Embryonic facial prominence (tissue), 1 donor: ENCODE measurements around the gene DIPK1B.

Source experiments
- DNase-seq: peaks from one replicate; pipeline ENCODE4 v3.0.0-alpha.2; 2016; ENCODE audit errors: extremely low spot score

The DIPK1B gene

DNA sequence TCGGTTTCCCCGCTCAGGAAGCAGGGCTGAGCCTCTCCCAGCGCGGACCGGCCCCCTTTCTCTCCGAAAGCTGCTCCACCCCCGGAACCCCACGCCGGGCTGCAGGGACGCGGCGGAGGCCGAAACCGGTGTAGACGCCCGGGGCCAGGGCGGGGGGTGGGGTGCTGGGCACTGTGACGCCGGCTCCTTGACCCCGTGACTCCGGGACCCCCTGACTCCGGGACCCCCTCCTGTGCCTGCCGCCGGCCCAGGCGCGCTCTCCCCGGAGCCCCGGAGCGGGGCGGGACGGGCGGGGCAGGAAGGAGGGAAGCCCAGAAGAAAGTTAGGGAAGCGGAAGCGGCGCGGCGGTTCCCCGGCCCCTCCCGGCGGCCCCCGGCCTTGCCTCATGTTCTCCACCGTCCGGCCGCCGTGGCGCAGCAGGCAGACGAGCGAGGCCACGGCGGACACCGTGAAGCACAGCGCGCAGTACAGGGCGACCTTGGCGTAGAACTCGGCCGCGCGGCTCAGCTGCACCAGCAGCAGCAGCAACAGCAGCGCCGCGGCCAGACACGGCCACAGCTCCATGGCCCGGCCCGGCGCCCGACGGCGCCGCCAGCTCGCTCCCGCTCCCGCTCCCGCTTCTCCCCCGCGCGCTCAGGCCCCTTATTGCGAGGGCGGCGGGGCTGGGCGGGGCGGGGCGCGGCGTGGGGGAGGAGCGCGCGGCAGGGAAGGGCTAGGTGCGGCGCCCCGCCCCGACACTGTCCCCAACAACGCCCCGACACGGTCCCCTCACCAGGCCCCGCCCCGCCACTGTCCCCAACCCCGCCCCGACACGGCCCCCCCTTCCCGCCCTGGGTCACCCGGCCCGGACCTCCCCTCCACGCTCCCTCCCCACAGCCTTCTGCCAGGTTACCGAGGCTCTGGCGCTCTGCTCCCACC, 25.3 kb upstream of the DIPK1B start, which contains the start of gene AGPAT2:
AGPAT2 (minus strand) TSS at position 664 of the 918 bp plus-strand sequence; CDS start at position 564, 100 bp downstream.
- DNase-seq: no peak

DNA sequence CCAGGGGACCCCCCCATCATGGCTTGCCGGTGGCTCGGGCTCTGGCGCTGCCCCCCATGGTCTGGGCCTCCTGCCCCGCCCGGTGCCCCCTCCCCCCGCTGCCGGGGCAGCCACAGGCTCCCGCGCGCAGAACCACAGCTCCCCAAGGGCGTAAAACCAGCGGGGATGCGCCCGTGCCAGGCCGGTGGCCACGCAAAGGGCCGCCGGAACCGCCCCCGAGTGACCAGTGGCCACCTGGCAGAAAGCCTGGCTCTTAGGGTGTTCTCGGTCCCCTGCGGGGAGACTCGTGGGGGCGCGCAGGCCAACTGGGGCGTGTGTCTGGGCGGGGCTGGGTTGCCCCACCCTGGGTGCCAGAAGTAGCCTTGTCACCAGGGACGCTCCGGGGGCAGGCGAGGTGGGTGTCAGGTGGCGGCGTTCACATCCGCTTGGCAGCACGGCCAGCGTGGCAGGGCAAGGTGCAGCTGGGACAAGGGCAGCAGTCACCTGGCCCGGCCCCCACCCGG, 24.6 kb upstream of the DIPK1B start:
- DNase-seq: no peak

DNA sequence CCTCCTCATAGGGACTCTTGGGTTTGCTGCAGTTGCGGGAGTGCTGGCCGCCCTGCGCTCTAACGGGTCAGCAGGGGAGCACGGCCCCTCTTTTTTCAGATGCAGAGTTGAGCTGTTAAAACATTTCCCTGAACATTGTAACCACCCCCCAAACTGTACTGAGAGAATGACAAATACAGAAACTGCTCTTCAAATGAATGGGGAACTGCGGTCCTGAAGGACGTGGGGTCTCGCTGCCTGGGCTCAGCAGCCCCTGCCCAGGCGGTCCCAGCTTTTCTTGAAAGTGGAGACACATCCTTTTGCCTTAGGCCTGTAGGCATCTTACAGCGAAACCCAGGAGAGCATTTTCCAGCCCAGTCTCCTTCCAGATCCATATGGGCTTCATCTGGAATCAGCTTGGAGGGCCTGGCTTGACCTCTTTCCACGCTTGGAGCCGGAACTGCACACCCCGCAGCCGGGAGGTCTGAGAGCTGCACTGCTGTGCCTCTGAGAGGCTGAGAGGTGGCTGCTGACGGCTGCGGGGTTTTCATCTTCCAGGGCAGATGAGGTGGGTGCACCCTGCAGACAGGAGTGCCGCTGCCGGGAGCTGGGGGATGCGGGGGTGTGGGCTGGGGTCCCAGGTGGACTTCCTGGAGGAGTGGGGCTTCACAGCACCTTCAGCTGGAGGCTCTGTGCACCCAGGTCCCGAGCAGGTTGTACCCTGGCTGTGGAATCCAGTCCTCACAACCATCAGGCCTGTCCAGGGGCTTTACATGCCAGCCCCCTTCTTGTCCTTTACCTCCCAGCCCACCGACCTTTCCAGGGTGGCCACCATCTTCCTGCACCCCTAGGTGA, 23.9 kb upstream of the DIPK1B start:
- no peak for DNase-seq

DNA sequence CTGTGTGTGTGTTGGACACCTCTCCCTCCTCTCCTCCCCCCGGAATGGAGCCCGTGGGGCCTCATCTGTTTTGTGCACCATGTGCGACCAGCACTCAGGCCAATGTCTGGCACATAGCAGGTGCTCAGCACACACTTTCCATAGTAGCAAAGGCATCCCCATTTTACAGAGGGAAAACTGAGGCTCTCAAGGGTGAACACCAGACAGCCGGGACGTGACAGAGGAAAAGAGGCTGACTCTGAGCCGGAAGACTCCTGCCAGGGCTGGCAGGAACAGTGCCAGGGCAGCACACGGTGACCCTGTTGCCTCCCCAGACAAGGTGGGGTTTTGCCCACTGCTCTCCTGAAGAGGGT, 23.3 kb upstream of the DIPK1B start:
- no peak for DNase-seq

DNA sequence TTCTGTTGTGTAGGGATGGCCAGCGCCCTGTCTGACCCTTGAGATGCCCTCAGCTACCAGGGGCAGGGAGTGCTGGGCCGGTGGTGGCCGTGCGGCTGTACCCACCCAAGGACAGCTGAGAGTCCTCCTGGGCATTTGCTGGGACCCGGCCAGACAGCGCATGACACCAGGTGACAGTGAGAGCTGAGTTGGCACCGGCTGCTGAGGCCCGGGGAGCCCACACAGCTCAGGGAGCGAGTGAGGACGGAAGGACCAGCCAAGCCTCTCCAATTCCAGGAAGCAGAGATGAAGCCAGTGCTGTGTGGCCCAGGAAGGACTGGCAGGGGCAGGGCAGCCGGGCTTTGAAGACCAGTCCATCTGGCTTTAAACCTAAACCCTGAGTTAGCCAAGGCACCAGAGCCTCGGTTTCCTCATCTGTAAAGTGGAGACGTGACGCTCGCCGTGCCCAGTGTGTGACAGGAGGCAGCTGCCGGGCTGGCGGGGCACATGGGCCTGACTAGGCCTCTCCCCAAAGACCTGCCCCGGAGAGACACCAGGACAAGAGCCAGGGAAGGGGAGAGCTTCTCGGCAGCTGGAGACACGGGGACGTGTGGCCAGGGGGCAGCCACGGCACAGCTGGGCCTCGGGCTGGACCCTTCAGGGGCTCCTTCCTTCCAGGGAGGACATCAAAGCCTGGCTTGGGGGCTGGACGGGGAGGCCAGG, 22.1 kb upstream of the DIPK1B start:
- no peak for DNase-seq

DNA sequence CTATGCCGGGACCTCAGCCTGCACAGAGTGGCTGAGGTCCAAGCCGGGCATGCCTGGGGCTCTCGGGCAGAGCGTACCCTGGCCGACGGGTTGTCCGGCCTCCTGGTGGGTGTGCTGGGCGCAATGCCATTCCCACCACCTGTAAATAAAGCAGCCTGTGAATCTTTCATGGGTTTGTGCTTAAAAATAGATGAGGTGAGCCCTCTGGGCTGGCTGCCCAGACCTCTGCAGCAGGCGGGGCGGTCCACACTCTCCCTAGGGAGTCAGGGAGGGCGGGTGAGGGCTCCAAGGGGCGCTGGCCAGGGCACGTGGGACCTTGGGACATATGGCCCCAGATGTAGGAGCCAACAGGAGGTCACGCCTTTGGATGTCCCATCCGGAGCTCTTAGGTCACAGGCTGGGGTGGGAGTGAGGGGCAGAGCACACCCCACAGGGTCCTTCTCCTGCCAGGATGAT, 21.5 kb upstream of the DIPK1B start:
- no peak for DNase-seq

DNA sequence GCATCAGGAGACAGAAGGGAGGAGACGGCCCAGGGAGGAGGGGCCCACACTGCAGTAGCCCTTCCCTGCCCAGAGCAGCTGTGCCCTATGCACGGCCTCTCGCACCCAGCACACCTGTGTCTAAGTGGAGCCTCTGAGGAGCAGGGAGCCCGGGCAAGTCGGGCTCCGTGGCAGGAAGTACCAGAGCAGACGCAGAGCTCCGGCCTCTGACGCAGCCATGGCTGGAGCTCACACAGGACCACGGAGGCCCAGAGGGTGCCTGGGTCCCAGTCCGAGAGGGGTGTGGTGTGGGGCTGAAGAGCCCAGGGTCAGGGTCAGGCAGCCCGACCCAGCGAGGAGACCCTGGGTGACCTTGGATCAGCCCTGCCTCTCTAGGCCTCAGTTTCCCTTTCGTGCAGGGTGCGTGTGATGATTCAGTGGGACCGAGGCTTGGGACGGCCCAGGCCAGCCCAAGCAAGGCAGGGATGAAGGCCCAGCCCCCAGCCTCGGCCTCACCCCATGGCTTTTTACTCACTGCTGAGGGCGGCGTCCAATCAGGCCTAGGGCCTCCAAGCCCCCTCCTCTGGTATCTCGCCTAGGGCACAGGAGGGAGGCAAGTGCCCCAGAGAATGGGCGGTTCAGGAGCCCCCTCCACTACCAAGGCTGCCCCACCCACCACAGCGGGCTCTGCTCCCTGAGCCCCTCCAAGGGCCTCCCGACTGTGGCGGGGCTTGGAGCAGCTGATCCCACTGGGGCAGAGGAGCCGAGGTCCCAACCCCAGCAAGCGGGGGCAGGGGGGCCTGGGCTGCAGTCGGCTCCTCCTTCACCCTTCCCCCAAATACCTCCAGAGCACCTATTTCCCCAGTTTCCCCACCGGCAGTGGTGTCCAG, 20.8 kb upstream of the DIPK1B start:
- DNase-seq: no peak

DNA sequence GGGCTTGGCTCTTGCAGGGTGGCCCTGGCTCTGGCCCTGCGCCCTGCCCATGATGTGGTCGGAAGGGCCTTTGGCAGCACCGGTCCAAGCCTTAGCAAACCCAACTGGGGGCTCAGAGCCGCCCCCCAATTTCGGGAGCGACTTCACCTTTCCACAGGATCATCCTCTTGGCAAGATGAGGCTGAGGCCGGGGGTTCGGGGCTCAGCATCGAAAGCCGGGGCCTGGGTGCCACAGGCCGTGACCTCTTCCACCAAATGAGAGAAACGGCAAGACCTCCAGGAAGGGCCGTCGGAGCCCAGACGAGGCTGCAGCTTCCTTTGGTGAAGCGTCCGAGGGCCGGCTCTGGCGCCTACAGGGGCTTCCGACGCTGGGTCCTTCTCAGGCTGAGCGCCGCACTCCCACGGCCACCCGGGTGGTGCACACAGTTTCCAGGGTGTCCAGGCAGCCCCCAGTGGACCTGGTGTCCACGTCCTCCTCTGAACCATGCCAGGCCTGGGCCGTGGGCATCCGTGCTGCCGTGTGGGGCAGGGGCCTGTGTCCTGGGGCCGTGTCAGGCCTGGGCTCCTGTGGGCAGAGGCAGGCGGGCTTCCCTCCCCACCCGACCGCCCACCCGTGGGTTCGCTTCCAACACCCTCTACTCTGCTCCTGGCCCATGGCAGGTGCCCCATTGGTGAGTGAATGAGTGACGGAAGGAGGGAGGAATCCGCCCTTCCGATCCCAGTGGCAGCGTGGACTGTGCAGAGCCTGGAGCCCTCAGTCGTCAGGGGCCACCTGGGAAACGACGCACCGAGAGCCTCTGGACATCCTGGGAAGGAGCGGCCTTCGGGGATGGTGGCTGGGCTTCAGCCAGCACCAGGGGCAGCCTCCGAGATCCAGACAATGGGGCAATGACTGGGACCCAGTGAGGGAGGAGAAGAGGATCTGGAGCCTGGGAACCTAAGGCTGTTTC, 19.9 kb upstream of the DIPK1B start:
- DNase-seq: no peak

DNA sequence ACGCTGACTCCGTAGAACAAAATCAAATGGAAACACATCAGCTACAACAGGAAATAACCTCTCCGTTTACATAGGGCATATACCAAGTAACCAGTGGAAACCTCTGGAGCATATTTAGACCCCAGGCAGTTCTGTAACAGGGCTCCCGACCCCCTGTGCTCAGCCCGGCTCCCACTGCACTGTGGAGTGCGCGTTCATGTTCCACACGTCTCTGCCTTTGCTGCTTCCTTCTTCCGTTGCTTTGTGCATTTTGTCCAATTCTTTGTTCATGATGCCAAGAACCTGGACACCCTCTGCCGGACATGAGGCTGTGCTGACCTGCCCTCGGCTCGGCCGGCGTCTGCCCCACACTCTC, 19.3 kb upstream of the DIPK1B start:
- no peak for DNase-seq

DNA sequence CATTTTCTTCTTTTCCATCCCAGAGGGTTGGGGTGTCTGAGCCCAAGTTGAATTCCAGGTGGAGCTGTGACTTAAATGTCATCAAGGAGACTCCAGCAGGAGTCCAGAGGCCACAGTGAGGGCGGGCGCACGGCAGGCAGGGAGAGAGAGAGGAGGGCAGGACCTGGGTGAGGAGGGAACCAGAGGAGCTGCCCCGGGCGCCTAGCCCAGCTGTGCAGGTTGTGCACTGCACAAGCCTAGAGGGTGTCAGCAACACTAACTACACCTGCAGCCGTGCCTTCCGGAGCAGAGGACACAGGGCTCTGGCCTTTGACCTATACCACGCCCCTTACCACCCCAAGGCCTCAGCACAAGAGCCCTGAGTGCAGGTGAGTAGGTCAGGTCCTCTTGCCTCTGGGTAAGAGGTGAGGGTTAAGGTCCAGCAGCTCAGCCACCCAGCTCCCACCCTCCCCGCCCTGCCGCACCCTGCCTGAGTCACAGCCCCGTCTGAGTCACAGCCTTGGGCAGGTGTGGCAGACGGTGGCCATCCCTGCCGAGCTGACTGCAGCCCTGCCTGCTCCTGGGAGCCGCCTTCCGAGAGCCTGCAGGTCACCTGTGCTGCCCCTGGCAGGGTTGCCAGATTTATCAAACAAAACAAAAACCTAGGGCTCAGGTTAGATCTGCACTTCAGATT, 18.7 kb upstream of the DIPK1B start:
- DNase-seq: no peak

DNA sequence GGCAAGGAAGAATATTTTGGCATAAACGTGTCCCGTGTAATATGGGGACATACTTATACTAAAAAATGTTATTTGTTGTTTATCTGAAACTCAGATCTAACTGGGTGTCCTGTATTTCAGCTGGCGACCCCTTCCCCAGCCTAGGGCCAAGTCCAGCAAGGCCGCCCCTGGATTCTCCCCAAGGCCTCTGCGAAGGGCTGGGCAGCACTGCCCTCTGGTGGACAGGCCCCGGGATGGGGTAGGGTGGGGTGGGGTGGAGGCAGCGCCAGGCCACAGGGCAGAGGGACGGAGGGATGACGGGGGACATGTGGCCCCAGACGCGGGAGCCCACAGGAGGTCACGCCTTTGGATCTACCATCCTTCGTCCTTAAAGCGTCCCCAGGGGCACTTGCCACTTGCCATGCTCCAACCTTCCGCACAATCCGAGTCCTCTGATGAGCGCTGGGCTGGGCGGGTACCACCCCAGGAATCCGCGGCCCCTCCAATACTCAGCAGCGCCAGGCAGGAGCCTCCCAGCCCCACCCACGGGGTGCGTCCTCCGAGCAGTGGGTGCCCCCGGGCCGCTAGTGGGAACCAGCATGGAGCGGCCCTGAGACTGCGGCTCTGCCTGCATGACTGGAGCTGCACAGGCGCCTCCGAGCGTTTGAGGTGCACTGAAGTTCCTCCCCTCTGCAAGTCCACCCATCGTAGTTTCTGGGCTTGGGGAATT, 18.1 kb upstream of the DIPK1B start:
- DNase-seq: no peak

DNA sequence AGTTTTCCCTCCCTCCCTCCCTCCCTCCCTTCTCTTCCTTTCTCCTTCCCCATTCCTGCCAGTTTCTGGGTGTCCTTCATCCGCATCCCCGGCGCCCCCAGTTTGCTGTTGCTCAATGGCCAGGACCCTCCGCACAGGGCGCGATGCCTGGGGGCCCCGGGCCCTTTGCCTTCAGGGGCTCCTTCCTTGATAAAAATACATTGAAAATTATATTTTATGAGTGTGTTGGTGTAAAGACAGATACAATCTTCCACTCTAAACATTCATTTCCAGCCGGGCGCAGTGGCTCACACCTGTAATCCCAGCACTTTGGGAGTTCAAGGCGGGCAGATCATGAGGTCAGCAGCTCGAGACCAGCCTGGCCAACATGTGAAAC, 17.5 kb upstream of the DIPK1B start:
- DNase-seq: no peak

DNA sequence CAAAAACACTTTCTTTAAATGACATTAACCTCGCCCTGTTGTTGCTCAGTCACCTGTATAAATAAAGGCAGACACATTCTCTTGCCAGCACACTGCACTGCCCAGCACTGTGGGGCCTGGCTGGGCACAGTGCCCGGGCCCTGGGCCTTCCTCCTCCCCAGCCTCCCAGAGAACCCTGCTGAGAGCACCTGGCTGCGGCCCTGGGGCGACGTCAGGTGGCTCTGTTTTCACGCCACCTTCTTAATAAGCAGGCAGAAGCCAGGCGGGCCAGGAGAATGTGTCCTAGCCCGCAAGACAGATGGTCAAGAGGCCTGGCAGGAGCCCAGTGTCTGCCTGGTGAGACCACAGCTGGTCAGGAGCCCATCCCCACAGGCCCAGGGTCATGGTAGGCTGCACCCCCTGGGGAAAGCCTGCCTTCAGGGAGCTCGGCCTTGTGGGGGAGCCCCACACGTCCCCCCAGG, 16.9 kb upstream of the DIPK1B start:
- no peak for DNase-seq

DNA sequence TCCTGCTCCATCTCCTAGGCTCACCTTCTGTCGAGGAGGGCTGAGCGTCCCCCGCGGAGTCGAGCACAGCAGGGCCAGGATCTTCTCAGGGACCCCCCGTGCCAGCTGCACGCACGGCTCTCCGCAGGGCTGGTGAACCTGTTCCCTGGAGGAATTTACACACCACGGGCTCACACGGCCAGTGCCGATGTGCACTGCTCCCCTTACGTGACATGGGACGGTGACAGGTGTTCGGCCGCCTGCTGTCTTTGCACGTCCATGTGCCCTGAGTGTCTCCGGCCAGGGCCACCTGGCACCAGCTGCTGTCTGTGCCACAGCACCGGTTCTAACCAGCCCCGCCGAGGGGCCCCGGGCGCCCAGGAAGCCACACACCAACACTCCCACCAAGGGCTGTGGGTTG, 16.4 kb upstream of the DIPK1B start:
- DNase-seq: no peak

DNA sequence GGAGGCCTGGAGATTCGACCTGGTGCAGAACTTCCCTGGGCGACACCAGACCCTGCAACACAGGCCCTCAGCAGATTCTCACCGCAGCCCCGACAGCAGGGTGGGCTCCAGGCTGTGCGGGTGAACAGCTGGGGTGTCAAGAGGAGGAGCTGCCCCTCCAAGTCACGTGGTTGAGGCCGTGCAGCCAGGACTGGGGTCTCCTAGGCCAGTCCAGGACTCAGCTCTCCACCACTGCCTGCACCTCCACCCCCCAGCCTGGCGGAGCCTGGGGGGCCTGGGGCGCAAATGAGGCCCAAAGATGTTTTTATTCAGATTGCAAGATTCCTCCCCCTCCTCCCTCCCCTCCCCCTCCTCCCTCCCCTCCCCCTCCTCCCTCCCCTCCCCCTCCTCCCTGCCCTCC, 15.9 kb upstream of the DIPK1B start:
- no peak for DNase-seq

DNA sequence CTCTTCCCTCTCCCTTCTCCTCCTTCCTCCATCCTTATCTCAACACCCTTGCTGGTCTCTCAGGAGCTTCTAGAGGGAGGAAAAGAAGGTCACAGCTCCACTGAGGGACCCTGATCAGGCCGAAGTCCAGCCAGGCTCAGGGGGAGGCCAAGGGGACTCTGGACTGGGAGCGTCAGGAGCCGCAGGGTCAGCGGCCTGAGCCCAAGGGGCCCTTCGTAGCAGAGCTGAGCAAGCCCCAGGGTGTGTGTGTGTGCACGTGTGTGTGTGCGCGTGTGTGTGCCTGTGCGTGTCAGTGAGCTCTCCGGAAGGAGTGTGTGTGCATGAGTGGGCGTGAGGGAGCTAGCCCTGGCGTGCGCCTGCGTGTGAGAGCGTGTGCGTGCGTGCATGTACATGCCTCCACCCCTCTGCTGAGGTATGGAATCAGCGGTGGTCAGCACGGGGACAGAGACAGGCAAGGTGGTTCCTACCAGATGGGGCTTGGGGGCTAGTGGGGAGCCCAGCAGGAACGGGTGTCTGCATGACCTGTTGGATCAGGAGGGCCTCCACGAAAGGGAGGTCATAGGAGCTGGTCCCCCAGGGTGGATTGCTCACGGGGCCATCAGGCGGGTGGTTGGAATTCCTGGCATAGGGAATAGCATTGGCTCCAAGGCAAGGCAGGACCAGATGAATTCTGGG, 15.1 kb upstream of the DIPK1B start:
- no peak for DNase-seq

DNA sequence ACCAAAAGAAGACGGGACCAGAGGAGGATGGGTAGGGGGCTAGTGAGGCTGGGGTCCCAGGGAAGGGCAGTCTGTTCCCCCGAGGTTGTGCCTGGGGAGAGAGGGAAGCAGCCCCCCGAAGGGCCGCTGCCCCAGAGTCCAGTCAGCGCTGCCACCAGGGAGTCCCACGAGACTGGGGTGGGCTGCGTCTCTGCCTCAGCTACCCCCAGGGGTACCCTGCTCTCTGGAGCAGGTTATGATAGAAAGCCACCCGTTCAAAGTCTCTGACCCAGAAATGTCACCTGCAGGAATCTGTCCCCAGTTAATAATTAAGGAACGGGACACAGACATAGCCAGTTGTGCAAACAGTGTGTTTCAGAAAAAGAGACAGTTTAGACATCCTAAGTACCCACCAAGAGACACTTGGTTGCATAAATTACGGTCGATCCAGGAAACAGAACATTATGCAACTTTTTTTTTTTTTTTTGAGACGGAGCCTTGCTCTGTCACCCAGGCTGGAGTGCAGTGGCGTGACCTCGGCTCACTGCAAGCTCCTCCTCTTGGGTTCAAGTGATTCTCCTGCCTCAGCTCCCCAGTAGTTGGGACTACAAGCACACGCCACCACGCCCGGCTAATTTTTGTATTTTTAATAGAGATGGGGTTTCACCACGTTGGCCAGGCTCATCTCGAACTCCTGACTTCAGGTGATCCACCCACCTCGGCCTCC, 14.4 kb upstream of the DIPK1B start:
- DNase-seq: no peak
